ENCODE data around the gene SSTR4. TPM values are rescaled to one million over a fixed set of nuclear protein-coding genes. Genes with fewer than 3 reads are reported as not detected.
A peak's percentile ranks its signal among the peaks of the same experiment; 100 is the strongest.

Gene SSTR4
- total RNA-seq, 4 donors from 2014 or later, result not detected

- Histone ChIP-seq H3K36me3 (no peaks in the 10 kb centered on the region), H3K9me3 (no peaks in the 10 kb centered on the region), H3K27me3 (peaks cover 0 to 63% (median 0%) of the 10 kb centered on the region in 4 donors), H3K4me1 (peaks cover 13 to 71% (median 28%) of the 10 kb centered on the region in 3 donors), H3K4me3 (peak overlapping the region; percentile 45 to 78 (median 66)), H3K27ac (peak overlapping the region; percentile 93 to 98 (median 96))
- no peak for DNase-seq
- intact Hi-C loops (cut with DNase I), result no loop called here
- 0 to 1% methylated on average over 11 to 17 of the region's 48 CpGs for WGBS, 2 donors
- no peak for TF ChIP-seq POLR2A (IDR thresholded peaks at IDR 0.05)
- no peak for TF ChIP-seq CTCF (IDR thresholded peaks at IDR 0.05)
Measured at GRCh38 chr20:23050076-23050838, 15.1 kb downstream of the SSTR4 start.

GRCh38 chr20:23050847-23051627 lies 15.9 kb downstream of the SSTR4 start:
- peak; percentile 33 for DNase-seq
- H3K27ac ChIP-seq, result peak overlapping the region; percentile 93 to 98 (median 96)
- intact Hi-C loops (cut with DNase I), result no loop called here
- H3K36me3 ChIP-seq, result no peaks in the 10 kb centered on the region
- H3K27me3 ChIP-seq, result peaks cover 0 to 56% (median 0%) of the 10 kb centered on the region in 4 donors
- no peaks in the 10 kb centered on the region for H3K9me3 ChIP-seq
- peaks cover 12 to 63% (median 23%) of the 10 kb centered on the region in 3 donors for H3K4me1 ChIP-seq
- TF ChIP-seq CTCF (IDR thresholded peaks at IDR 0.05) (peak; percentile 68 to 94 (median 79)), POLR2A (IDR thresholded peaks at IDR 0.05) (peak in 2 of 4 donors; percentile 40 to 55)
- WGBS, 2 donors, result 15 to 26% methylated on average over 15 to 18 of the region's 46 CpGs
- H3K4me3 ChIP-seq, result peak overlapping the region; percentile 45 to 78 (median 66)

- no peaks in the 10 kb centered on the region for H3K36me3 ChIP-seq
- TF ChIP-seq POLR2A (IDR thresholded peaks at IDR 0.05) (no peak), CTCF (IDR thresholded peaks at IDR 0.05) (no peak)
- H3K27me3 ChIP-seq, result peaks cover 0 to 39% (median 0%) of the 10 kb centered on the region in 4 donors
- peaks cover 7 to 44% (median 12%) of the 10 kb centered on the region in 3 donors for H3K4me1 ChIP-seq
- H3K27ac ChIP-seq, result no peak overlapping the region
- DNase-seq, result no peak
- 93 to 94% methylated on average over 5 of the region's 5 CpGs for WGBS, 2 donors
- H3K4me3 ChIP-seq, result no peak overlapping the region
- H3K9me3 ChIP-seq, result peaks cover 0 to 4% (median 0%) of the 10 kb centered on the region in 3 donors
- intact Hi-C loops (cut with DNase I), result no loop called here
Measured at GRCh38 chr20:23052904-23053303, 17.8 kb downstream of the SSTR4 start.

GRCh38 chr20:23058240-23058639 lies 23.1 kb downstream of the SSTR4 start:
- TF ChIP-seq POLR2A (IDR thresholded peaks at IDR 0.05) (no peak), CTCF (IDR thresholded peaks at IDR 0.05) (peak in 1 of 6 experiments; percentile 6)
- H3K9me3 ChIP-seq, result peaks cover 0 to 4% (median 0%) of the 10 kb centered on the region in 3 donors
- no peaks in the 10 kb centered on the region for H3K27me3 ChIP-seq
- no peaks in the 10 kb centered on the region for H3K36me3 ChIP-seq
- no peak overlapping the region for H3K4me3 ChIP-seq
- WGBS, 2 donors, result 67 to 80% methylated on average over 1 of the region's 1 CpG
- no peak for DNase-seq
- no peak overlapping the region for H3K27ac ChIP-seq
- H3K4me1 ChIP-seq, result peaks cover 12 to 42% (median 31%) of the 10 kb centered on the region in 3 donors
- intact Hi-C loops (cut with DNase I), result no loop called here

GRCh38 chr20:23059001-23059400 lies 23.9 kb downstream of the SSTR4 start:
- no peak overlapping the region for H3K27ac ChIP-seq
- peaks cover 12 to 50% (median 31%) of the 10 kb centered on the region in 3 donors for H3K4me1 ChIP-seq
- no peak for DNase-seq
- no peaks in the 10 kb centered on the region for H3K27me3 ChIP-seq
- no peaks in the 10 kb centered on the region for H3K36me3 ChIP-seq
- TF ChIP-seq CTCF (IDR thresholded peaks at IDR 0.05) (no peak), POLR2A (IDR thresholded peaks at IDR 0.05) (no peak)
- intact Hi-C loops (cut with DNase I), result no loop called here
- H3K4me3 ChIP-seq, result no peak overlapping the region
- H3K9me3 ChIP-seq, result peaks cover 0 to 4% (median 0%) of the 10 kb centered on the region in 3 donors
- 62 to 82% methylated on average over 3 of the region's 3 CpGs for WGBS, 2 donors

All from esophagus squamous epithelium (tissue), 5 donors.